GM18499 (cell line): ENCODE results near the gene MAP3K2.

ENCODE experiments used
- ATAC-seq: cut with Tn5 transposase; IDR thresholded peaks from one replicate; pipeline ENCODE4 v1.9.1; 2021; ENCODE audit warnings: moderate number of reproducible peaks; ENCODE audit not compliant: insufficient read depth, unreplicated experiment

MAP3K2 gene

GRCh38 chr2:127408004-127408806, 20.4 kb upstream of the MAP3K2 start:
- ATAC-seq: no peak

- no peak for ATAC-seq
Observed at GRCh38 chr2:127407661-127408003, 19.9 kb upstream of the MAP3K2 start.

- ATAC-seq: no peak
Observed at GRCh38 chr2:127407091-127407490, 19.3 kb upstream of the MAP3K2 start.

- ATAC-seq: no peak
Observed at GRCh38 chr2:127406454-127406853, 18.7 kb upstream of the MAP3K2 start.

GRCh38 chr2:127405255-127405610, 17.5 kb upstream of the MAP3K2 start:
- ATAC-seq: no peak

- ATAC-seq: no peak
Observed at GRCh38 chr2:127404466-127405254, 16.9 kb upstream of the MAP3K2 start.

GRCh38 chr2:127403460-127403859, 15.7 kb upstream of the MAP3K2 start:
- no peak for ATAC-seq

- no peak for ATAC-seq
Observed at GRCh38 chr2:127401757-127402695, 14.3 kb upstream of the MAP3K2 start.

- ATAC-seq: no peak
Observed at GRCh38 chr2:127400897-127401756, 13.4 kb upstream of the MAP3K2 start.

GRCh38 chr2:127400533-127400896, 12.7 kb upstream of the MAP3K2 start:
- no peak for ATAC-seq

- peak; percentile 77 for ATAC-seq
Observed at GRCh38 chr2:127398239-127398590, 10.4 kb upstream of the MAP3K2 start.

GRCh38 chr2:127397568-127398238, 9.9 kb upstream of the MAP3K2 start:
- no peak for ATAC-seq

GRCh38 chr2:127394492-127394891, 6.7 kb upstream of the MAP3K2 start:
- ATAC-seq: no peak

GRCh38 chr2:127392828-127393578, 5.2 kb upstream of the MAP3K2 start:
- ATAC-seq: no peak

GRCh38 chr2:127392133-127392827, 4.5 kb upstream of the MAP3K2 start:
- no peak for ATAC-seq

GRCh38 chr2:127389778-127390435, 2.1 kb upstream of the MAP3K2 start:
- no peak for ATAC-seq

GRCh38 chr2:127388423-127389164, 819 bp upstream of the MAP3K2 start:
- peak; percentile 8 for ATAC-seq
